Suprapubic skin (tissue), 3 donors: ENCODE data around the gene SH2B3.
"Not testable (repeated sequence)": the region's sequence is repeated elsewhere in the genome, so short reads cannot be mapped to it uniquely, and the experiment has no call there.

Source experiments
- CTCF ChIP-seq, 2 donors: fragments of 200-600 bp in 1 of 2; fragments of 450-650 bp in 1 of 2; sonication (generic) in 1 of 2; IDR thresholded peaks; one replicate each; pipeline ENCODE4 v1.5.1; 2016 to 2019; ENCODE audit warnings: antibody characterized with exemption in 2 of 2, mild to moderate bottlenecking in 1 of 2, moderate library complexity in 1 of 2
- POLR2A ChIP-seq, 2 donors: fragments of 450-650 bp; IDR thresholded peaks; one replicate each; pipeline ENCODE4 v1.6.1; 2017; ENCODE audit warnings: antibody characterized with exemption in 2 of 2, mild to moderate bottlenecking in 2 of 2, moderate library complexity in 2 of 2

- TF ChIP-seq CTCF, POLR2A (IDR thresholded peaks at IDR 0.05): not testable (repeated sequence)
Observed at GRCh38 chr12:111402490-111402824, 3.3 kb upstream of the SH2B3 start.
